SK-N-SH treated with all-trans-retinoic acid at 6 μM for 48 hours (cell line): ENCODE results near the gene MTARC2.

ENCODE experiments used
- ARNTL ChIP-seq: fragments of 450-650 bp; formaldehyde crosslinking; IDR thresholded peaks from 2 replicates; pipeline ENCODE4 v1.5.0; 2020; ENCODE audit warnings: low read depth, mild to moderate bottlenecking, moderate library complexity, borderline replicate concordance
- CSDC2 ChIP-seq: fragments of 250-450 bp; sonication (Bioruptor Pico); IDR thresholded peaks from 2 replicates; pipeline ENCODE4 v1.5.0; 2020; ENCODE audit warnings: mild to moderate bottlenecking, moderate library complexity
- ESRRG ChIP-seq: fragments of 250-450 bp; sonication (Bioruptor Pico); IDR thresholded peaks from 2 replicates; pipeline ENCODE4 v1.6.1; 2021; ENCODE audit warnings: mild to moderate bottlenecking
- GLIS3 ChIP-seq: fragments of 250-450 bp; sonication (Bioruptor Pico); IDR thresholded peaks from 2 replicates; pipeline ENCODE4 v1.5.0; 2020; ENCODE audit warnings: mild to moderate bottlenecking, moderate library complexity
- PATZ1 ChIP-seq: fragments of 250-450 bp; sonication (Bioruptor Pico); IDR thresholded peaks from 2 replicates; pipeline ENCODE4 v1.8.0; 2020; ENCODE audit warnings: mild to moderate bottlenecking, moderate library complexity, borderline replicate concordance
- PPARA ChIP-seq: fragments of 250-450 bp; sonication (Bioruptor Pico); IDR thresholded peaks from 2 replicates; pipeline ENCODE4 v1.5.0; 2020; ENCODE audit warnings: mild to moderate bottlenecking, borderline replicate concordance
- RARB ChIP-seq: fragments of 250-450 bp; sonication (Bioruptor Pico); IDR thresholded peaks from 2 replicates; pipeline ENCODE4 v1.8.0; 2021; ENCODE audit warnings: mild to moderate bottlenecking, moderate library complexity
- ZFP3 ChIP-seq: fragments of 250-450 bp; sonication (Bioruptor Pico); IDR thresholded peaks from 2 replicates; pipeline ENCODE4 v1.5.0; 2020; ENCODE audit warnings: mild to moderate bottlenecking, moderate library complexity
- ZFP30 ChIP-seq: fragments of 450-650 bp; formaldehyde crosslinking; IDR thresholded peaks from 2 replicates; pipeline ENCODE4 v1.5.0; 2022; ENCODE audit warnings: mild to moderate bottlenecking, moderate library complexity
- ZNF70 ChIP-seq: fragments of 450-650 bp; formaldehyde crosslinking; IDR thresholded peaks from 2 replicates; pipeline ENCODE4 v1.5.0; 2020; ENCODE audit warnings: mild to moderate bottlenecking, moderate library complexity
- TF ChIP-seq, protein P1 (sequence below): fragments of 250-450 bp; sonication (Bioruptor Pico); IDR thresholded peaks from 2 replicates; pipeline ENCODE4 v1.5.1; 2020; ENCODE audit warnings: low read depth, mild to moderate bottlenecking, moderate library complexity
- TF ChIP-seq, protein P2 (sequence below): fragments of 250-450 bp; sonication (Bioruptor Pico); IDR thresholded peaks from 2 replicates; pipeline ENCODE4 v1.5.0; 2020; ENCODE audit warnings: mild to moderate bottlenecking, moderate library complexity

GRCh38 chr1:220757441-220757840 is 9.3 kb downstream of the MTARC2 start:
- TF ChIP-seq, protein P1, sequence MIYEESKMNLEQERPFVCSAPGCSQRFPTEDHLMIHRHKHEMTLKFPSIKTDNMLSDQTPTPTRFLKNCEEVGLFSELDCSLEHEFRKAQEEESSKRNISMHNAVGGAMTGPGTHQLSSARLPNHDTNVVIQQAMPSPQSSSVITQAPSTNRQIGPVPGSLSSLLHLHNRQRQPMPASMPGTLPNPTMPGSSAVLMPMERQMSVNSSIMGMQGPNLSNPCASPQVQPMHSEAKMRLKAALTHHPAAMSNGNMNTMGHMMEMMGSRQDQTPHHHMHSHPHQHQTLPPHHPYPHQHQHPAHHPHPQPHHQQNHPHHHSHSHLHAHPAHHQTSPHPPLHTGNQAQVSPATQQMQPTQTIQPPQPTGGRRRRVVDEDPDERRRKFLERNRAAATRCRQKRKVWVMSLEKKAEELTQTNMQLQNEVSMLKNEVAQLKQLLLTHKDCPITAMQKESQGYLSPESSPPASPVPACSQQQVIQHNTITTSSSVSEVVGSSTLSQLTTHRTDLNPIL (CRISPR knock-in tag) = no peak
- no peak for TF ChIP-seq GLIS3 (CRISPR knock-in tag)
- no peak for TF ChIP-seq PPARA (CRISPR knock-in tag)
- TF ChIP-seq CSDC2 = no peak
- no peak for TF ChIP-seq ZFP3 (CRISPR knock-in tag)
- TF ChIP-seq ESRRG = no peak
- TF ChIP-seq, protein P2, sequence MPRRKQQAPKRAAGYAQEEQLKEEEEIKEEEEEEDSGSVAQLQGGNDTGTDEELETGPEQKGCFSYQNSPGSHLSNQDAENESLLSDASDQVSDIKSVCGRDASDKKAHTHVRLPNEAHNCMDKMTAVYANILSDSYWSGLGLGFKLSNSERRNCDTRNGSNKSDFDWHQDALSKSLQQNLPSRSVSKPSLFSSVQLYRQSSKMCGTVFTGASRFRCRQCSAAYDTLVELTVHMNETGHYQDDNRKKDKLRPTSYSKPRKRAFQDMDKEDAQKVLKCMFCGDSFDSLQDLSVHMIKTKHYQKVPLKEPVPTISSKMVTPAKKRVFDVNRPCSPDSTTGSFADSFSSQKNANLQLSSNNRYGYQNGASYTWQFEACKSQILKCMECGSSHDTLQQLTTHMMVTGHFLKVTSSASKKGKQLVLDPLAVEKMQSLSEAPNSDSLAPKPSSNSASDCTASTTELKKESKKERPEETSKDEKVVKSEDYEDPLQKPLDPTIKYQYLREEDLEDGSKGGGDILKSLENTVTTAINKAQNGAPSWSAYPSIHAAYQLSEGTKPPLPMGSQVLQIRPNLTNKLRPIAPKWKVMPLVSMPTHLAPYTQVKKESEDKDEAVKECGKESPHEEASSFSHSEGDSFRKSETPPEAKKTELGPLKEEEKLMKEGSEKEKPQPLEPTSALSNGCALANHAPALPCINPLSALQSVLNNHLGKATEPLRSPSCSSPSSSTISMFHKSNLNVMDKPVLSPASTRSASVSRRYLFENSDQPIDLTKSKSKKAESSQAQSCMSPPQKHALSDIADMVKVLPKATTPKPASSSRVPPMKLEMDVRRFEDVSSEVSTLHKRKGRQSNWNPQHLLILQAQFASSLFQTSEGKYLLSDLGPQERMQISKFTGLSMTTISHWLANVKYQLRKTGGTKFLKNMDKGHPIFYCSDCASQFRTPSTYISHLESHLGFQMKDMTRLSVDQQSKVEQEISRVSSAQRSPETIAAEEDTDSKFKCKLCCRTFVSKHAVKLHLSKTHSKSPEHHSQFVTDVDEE (CRISPR knock-in tag) = no peak
- TF ChIP-seq PATZ1 = no peak
- TF ChIP-seq RARB (CRISPR knock-in tag) = no peak
- no peak for TF ChIP-seq ZFP30
- TF ChIP-seq ZNF70 (CRISPR knock-in tag) = no peak
- TF ChIP-seq ARNTL (CRISPR knock-in tag) = no peak
